Colon (tissue), 2 donors: ENCODE measurements around the gene GBE1.
"Not testable (repeated sequence)": the region's sequence is repeated elsewhere in the genome, so short reads cannot be mapped to it uniquely, and the experiment has no call there.

ENCODE experiments used
- FAIRE-seq: peaks from 2 replicates; lab custom pipeline; 2012; peaks lifted over from hg19 to GRCh38; lab: Jason Lieb, UNC
- donor health status: control.
- donor health status: control.

The GBE1 gene

GRCh38 chr3:81531263-81531662 lies 230.2 kb downstream of the GBE1 start:
- no peak for FAIRE-seq

- no peak for FAIRE-seq
Measured at GRCh38 chr3:81530180-81530939, 231.1 kb downstream of the GBE1 start.

DNA sequence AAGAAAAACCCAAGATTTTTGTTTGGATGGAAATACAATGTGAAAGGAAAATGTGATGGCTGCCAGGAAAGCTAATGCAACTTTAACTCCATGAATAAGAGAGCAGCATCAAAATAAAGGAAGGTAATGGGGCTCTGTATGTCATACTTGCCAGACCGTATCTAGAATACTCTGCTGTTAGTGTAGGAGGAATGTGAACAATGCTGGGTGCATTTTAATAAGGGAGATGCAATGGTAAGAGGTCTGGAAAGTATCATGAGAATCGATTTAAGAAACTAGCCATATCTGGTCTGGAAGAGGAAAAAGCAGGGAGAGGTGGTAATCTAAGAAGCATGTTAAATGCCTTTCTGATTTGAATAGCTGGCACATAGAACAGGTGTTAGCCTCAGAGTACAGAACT lies 239.6 kb downstream of the GBE1 start:
- no peak for FAIRE-seq

DNA sequence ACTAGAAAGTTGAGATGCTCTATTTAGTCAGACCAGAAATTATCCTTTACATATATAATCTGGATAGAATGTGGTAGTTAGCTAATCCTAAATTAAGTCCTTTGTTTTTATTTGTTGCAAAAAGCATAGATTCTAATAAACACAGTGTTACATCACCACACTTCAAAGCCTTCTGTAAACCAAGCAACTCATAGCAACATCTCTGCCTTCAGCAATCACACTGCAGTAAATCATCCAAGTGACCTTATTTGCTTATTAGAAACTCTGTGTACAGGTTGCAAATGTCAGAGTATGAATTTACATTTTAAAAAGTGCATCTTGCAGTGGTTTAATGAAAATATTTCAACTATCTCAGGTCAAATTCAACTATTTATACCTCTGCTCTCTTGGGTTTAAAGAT lies 242.5 kb downstream of the GBE1 start:
- FAIRE-seq = no peak

DNA sequence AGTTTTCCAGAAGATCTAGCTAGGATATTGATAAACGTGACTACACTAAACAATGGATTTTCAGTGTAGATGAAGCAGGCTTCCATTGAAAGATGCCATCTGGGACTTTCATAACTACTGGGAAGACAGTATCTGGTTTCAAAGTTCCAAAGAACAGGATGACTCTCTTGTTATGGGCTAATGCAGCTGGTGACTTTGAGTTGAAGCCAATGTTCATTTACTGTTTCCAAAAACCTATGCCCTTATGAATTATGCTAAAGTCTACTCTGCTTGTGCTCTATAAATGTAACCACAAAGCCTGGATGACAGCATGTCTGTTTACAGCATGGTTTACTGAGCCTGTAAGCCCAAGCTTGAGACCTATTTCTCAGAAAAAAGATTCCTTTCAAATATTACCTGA lies 245.4 kb downstream of the GBE1 start:
- no peak for FAIRE-seq

DNA sequence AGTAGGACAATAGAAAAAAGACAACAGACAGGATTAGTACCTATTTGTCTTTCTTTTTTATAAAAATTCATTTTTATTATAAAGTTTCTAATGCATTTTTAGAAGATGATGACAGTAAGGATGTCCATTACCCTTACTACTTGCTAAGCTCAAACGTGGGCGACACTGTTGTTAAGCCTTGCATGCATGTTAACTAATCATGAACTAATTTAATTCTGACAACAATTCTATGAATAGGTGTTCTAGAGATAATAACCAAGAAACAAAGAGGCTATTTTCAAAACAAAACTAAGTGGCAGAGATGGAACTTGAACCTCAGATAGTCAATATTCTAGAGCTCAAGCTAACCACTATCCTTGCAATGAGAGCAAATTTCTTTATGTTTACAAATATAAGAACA lies 247.9 kb downstream of the GBE1 start:
- no peak for FAIRE-seq

- FAIRE-seq = no peak
Measured at GRCh38 chr3:81503026-81503425, 258.4 kb downstream of the GBE1 start.

DNA sequence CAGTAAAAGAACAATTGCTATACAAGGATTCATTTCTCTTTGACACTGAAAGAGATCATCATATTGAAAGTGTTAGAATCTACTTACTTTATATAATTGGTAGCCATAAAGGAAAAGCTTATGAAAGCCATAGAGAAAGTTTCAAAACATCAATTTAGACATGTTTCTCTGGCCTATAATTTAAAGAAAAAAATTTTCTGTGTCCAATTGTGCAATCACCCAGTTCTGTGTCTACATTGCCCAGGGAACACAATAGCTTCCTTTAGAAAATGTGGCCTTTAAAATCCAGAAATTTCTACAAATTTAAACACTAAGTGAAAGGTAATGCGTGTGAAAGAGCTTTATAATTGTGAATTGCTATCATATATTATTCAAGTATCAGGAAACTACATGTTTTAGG lies 259.2 kb downstream of the GBE1 start:
- no peak for FAIRE-seq

DNA sequence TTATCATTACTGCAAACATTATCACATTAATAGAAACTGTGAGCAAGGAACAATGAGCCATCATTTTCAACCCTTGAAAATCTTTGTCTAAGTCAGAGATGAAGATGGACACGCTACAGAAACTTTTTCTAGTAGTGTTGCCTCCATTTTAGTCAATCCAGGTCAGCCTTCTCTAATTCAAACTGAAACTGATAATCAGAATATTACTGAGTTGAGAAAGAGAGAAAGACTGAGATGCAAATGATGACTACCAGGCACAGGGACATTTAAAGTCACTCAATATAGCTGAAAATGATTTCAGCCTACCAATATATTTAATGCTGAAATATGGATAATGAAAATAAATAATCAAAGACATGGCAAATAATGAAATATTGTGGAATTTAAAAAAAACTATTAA lies 261.4 kb downstream of the GBE1 start:
- FAIRE-seq = no peak

GRCh38 chr3:81497572-81498251 lies 263.7 kb downstream of the GBE1 start:
- FAIRE-seq = no peak

DNA sequence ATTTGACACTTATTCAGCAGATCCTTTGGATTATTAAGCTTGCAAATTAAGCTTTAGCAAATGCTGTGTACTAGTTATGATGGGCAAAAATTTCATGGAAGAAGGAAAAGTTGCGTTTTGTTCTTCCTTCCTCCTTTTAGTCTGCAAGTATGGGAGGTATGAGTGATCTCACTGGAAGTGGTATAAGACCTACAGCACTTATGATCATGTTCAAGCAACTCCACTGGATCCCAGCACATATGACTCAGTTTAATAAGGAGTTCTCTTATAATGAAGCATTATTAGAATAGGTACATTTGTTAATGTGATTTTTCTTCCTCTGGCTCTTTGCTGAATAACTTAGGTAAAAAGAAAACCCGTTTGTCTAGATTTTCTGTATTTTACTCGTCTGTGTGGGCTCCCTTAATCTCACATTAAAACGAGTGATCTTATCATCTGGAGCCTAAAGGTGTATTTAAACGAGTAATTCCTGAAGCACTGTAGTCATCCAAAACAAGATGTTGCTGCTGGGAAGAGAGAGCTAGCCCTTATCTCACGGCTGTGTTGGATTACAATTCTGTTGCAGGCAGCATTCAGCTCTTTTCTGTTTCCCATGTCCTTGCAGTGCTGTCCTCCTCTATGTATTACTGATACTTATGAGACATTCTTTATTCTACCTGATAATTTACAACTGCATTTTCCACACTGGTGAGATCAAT lies 264.9 kb downstream of the GBE1 start:
- FAIRE-seq = no peak

- not testable (repeated sequence) for FAIRE-seq
Measured at GRCh38 chr3:81492471-81492870, 269.0 kb downstream of the GBE1 start.

DNA sequence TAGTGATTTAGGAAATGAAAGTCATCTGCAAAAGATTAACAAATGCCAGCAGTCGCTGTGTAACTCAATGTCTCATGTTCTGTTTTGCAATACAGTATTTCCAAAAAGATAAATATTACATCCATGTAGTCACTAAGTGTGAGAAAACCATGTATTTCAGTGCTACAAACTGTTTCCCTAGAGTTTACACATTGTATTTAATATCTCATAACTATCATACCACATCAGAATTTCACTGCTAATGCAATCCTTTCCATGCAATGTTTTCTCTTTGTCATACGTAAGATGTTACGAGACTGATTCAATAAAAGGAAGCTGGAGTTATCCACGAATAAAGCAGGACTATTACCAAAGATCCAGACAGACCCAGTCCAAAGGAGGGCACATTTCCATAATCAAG lies 269.4 kb downstream of the GBE1 start:
- no peak for FAIRE-seq

- no peak for FAIRE-seq
Measured at GRCh38 chr3:81490541-81491288, 270.7 kb downstream of the GBE1 start.

DNA sequence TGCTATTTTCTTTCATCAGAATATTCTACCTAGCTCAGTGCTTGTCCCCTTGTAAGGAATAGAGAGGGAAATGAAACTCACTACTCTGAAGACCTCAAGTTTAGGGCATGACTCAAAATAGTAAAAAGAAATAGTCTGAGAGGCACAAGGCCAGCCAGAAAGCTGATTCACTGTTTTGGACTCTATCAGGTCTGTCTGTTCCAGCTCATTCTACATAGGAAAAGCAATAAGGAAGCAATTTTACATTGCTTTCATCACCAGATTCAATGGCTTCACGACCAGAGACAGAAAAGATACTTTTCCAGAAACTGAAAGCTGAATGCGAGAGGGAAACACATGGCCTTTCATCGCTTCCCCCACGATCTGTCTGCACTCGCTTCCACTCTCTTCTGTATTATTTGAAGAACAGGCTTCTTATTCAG lies 276.0 kb downstream of the GBE1 start:
- FAIRE-seq = no peak

- no peak for FAIRE-seq
Measured at GRCh38 chr3:81484520-81484919, 276.9 kb downstream of the GBE1 start.

GRCh38 chr3:81483046-81483445 lies 278.4 kb downstream of the GBE1 start:
- FAIRE-seq = no peak

DNA sequence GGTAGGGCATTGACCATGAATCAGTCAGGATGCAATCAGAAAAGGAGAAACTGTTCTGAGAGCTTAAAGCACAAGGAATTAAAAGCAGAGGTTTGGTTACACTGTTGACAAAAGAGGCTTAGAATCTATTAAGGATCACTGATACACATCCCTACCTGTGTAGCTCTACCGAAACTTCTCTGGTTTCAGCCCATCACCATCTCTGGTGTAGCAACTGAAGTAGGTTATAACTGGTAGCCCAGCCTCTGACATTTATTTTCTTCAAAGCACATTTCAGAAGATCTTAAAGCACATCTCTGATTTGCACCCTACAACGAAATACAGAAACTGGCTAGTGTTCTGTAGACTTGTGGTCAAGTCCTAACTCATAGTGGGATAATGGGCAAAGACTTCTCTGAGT lies 283.7 kb downstream of the GBE1 start:
- FAIRE-seq = no peak

- FAIRE-seq = no peak
Measured at GRCh38 chr3:81476692-81477091, 284.8 kb downstream of the GBE1 start.

DNA sequence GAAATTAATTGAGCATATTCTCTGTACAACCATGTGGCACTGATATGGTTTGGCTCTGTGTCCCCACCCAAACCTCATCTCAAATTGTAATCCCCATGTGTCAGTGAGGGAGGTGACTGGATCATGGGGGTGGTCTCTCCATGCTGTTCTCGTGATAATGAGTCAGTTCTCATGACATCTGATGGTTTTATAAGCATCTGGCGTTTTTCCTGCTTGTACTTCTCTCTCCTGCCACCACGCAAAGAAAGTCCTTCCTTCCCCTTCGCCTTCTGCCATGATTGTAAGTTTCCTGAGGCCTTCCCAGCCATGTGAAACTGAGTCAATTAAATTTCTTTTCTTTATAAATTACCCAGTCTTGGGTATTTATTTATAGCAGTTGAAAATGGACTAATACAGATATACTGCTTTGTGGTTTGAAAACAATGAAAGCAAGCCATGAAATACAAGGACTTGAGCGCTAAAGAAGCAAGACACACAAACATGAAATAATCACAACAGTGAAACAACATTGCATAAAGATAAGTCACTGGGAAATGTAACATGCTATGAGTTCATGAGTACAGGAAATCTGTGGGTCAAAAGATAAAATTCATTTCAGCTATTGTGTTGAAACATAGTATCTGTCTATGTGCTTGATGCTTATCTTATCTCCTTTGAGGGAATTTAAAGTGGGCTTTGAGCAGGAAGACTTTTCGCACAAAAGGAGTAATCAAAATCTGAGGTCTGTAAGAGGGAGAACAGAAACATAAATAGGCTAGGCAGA lies 288.7 kb downstream of the GBE1 start:
- FAIRE-seq = no peak

GRCh38 chr3:81470524-81471278 lies 290.7 kb downstream of the GBE1 start:
- no peak for FAIRE-seq
